RWPE2 (cell line): ENCODE results near the gene EHD4.

Experiments used
- ATAC-seq: fragments of 200-7000 bp; cut with Tn5 transposase; 3 replicates; pipeline ENCODE4 v1.9.1; 2021; ENCODE audit warnings: low read depth
- DNase-seq: peaks from one replicate; pipeline ENCODE4 v3.0.0-alpha.2; 2020; ENCODE audit warnings: low spot score
- H3K27ac ChIP-seq: fragments of 450-650 bp; 2 replicates; pipeline ENCODE4 v1.5.1; 2017; ENCODE audit warnings: mild to moderate bottlenecking; ENCODE audit not compliant: poor library complexity, severe bottlenecking
- H3K27me3 ChIP-seq: fragments of 250-450 bp; sonication (Bioruptor Pico); 2 replicates; pipeline ENCODE4 v1.5.1; 2021; ENCODE audit warnings: mild to moderate bottlenecking, moderate library complexity; ENCODE audit not compliant: insufficient read depth, poor library complexity, severe bottlenecking
- H3K36me3 ChIP-seq: fragments of 250-450 bp; sonication (Bioruptor Pico); 2 replicates; pipeline ENCODE4 v1.5.1; 2020; ENCODE audit warnings: low read depth, mild to moderate bottlenecking, moderate library complexity
- H3K4me1 ChIP-seq: fragments of 250-450 bp; sonication (Bioruptor Pico); 2 replicates; pipeline ENCODE4 v1.5.1; 2021; ENCODE audit warnings: mild to moderate bottlenecking, moderate library complexity; ENCODE audit not compliant: insufficient read depth, poor library complexity, severe bottlenecking
- H3K4me3 ChIP-seq: fragments of 250-450 bp; sonication (Bioruptor Pico); 2 replicates; pipeline ENCODE4 v1.5.1; 2021; ENCODE audit warnings: mild to moderate bottlenecking, moderate library complexity; ENCODE audit not compliant: severe bottlenecking
- H3K9me3 ChIP-seq: fragments of 250-450 bp; sonication (Bioruptor Pico); 2 replicates; pipeline ENCODE4 v1.5.1; 2021; ENCODE audit warnings: mild to moderate bottlenecking, moderate library complexity; ENCODE audit not compliant: severe bottlenecking
- TF ChIP-seq, protein P1 (sequence below): fragments of 450-650 bp; IDR thresholded peaks from one replicate; pipeline ENCODE4 v1.5.1; 2017; ENCODE audit warnings: mild to moderate bottlenecking, moderate library complexity; ENCODE audit not compliant: poor library complexity, severe bottlenecking

The EHD4 gene

DNA sequence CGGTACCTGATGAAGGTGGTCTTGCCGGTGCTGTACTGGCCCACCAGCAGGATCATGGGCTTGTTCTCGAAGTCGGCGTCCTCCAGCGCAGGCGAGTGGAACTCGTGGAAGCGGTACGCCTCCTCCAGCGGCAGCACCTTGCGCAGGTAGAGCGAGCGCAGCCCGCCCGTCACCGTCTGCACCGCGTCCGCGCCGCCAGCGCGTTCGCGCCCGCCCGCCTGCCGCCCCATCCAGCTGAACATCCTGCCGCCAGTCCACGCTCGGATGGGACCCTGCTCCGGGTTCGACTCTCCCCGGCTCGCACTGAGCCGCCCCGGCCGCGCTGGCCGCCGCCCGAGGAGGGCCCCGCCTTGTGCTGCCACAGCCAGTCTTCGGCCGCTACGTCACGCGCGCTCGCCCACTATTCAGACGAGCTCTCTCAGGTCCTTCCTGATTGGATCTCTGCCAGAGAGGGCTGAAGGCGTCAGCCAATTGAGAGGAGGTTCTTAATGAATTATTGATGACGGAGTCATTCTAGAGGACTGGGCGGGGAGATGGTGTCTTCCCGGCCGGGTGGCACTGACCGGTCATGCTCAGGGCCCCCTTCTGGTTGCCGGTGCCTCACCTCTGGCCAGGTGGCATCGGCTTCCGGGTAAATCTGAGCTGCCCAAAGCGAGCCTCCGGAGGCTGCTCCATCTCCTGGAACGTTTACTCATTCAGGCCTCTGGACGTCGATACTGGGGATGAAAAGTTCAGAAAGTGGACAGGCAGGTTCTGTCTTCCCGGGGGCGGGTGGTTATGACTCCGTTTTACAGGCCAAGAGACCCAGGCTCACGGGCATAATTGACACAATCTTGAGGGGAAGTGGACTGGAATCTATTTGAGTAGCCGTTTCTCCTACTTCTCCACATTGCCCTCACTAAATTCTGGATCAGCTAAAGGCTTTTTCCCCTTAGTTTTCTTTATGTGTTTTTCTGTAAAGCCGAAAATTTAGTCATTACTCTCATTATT is at the start of gene EHD4:
EHD4 (minus strand) TSS at position 305 of the 990 bp plus-strand sequence; CDS start at position 242, 63 bp downstream.
- H3K27ac ChIP-seq, result peak within 1 kb of the TSS; percentile 74
- no peaks in the 10 kb centered on the region for H3K9me3 ChIP-seq
- peak; percentile 100 for DNase-seq
- peaks cover 11% of the 10 kb centered on the region for H3K36me3 ChIP-seq
- ATAC-seq, result peak; percentile 90
- TF ChIP-seq, protein P1, sequence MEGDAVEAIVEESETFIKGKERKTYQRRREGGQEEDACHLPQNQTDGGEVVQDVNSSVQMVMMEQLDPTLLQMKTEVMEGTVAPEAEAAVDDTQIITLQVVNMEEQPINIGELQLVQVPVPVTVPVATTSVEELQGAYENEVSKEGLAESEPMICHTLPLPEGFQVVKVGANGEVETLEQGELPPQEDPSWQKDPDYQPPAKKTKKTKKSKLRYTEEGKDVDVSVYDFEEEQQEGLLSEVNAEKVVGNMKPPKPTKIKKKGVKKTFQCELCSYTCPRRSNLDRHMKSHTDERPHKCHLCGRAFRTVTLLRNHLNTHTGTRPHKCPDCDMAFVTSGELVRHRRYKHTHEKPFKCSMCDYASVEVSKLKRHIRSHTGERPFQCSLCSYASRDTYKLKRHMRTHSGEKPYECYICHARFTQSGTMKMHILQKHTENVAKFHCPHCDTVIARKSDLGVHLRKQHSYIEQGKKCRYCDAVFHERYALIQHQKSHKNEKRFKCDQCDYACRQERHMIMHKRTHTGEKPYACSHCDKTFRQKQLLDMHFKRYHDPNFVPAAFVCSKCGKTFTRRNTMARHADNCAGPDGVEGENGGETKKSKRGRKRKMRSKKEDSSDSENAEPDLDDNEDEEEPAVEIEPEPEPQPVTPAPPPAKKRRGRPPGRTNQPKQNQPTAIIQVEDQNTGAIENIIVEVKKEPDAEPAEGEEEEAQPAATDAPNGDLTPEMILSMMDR, result peak; percentile 85
- peak within 1 kb of the TSS; percentile 83 for H3K4me3 ChIP-seq
- peaks cover 40% of the 10 kb centered on the region for H3K4me1 ChIP-seq
- no peaks in the 10 kb centered on the region for H3K27me3 ChIP-seq

DNA sequence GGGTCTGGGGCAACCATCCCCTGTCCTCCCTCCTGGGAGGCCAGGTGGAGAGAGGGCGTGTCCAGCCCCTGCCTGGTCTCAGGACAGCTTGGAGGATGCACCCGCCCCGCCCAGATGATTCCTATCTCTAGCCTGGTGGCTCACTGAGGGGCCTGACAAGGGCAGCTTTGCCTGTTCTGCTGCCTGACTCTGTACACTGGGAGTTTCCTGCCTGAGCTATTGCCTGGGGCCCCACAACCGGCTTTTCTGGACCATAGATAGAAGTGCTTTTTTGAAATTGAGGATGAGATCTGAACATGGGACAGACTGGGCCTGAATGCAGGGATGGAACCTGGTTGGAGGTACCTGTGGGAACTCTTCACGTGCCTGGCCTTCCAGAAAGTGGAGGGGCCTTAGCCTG is 49.2 kb upstream of the EHD4 start:
- ATAC-seq, result no peak

DNA sequence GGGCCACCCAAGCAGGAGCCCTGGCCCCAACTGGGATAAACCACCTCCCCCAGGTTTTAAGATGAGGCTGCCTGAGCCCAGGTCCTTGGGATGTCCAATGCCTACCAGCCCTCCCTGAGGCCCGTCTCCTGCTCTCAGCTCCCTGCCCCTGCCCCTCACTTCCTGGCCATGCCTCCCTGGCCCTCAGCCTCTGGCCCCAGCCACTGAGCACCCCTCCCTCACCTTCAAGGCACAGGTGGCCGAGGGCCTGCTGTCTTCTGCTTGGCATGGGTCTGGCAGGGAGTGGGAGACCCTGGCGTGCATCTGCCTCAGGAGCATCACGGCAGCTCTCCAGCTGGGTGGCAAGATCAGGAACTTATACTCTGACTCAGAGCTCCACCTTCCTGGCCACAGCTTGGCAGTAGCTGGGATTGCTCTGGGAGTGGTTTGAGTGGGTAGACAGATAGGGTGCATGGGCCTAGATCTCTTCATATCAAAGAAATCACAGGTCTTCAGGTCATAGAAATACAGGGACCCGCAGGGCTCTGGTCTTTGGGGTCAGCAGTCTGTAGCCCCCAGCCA is 48.4 kb upstream of the EHD4 start, which contains the start of gene PLA2G4E:
PLA2G4E (minus strand) TSS at position 330 of the 561 bp plus-strand sequence; CDS start at position 318, 12 bp downstream.
- DNase-seq (peak; percentile 57), ATAC-seq (peak; percentile 53; the same call in 2 of the 3 replicates)
- Histone ChIP-seq H3K4me3 (no peak within 1 kb of the TSS), H3K9me3 (no peaks in the 10 kb centered on the region), H3K36me3 (no peaks in the 10 kb centered on the region), H3K4me1 (no peaks in the 10 kb centered on the region), H3K27ac (no peak within 1 kb of the TSS), H3K27me3 (no peaks in the 10 kb centered on the region)
- TF ChIP-seq, protein P1, result no peak

More for the DNA sequence above, 49.2 kb upstream of the EHD4 start:
- Histone ChIP-seq H3K27me3 (no peaks in the 10 kb centered on the region), H3K4me1 (no peaks in the 10 kb centered on the region), H3K36me3 (no peaks in the 10 kb centered on the region), H3K4me3 (no peak overlapping the region), H3K9me3 (no peaks in the 10 kb centered on the region), H3K27ac (no peak overlapping the region)
- DNase-seq, result peak; percentile 50
- TF ChIP-seq, protein P1, result no peak

GRCh38 chr15:42018306-42019224 is 46.2 kb upstream of the EHD4 start:
- TF ChIP-seq, protein P1, result no peak
- Histone ChIP-seq H3K4me3 (no peak overlapping the region), H3K9me3 (no peaks in the 10 kb centered on the region), H3K36me3 (no peaks in the 10 kb centered on the region), H3K27me3 (no peaks in the 10 kb centered on the region), H3K27ac (no peak overlapping the region), H3K4me1 (no peaks in the 10 kb centered on the region)
- peak; percentile 68 for DNase-seq
- no peak for ATAC-seq
